ENCODE data around the gene NTNG1.

NTNG1 gene

DNA sequence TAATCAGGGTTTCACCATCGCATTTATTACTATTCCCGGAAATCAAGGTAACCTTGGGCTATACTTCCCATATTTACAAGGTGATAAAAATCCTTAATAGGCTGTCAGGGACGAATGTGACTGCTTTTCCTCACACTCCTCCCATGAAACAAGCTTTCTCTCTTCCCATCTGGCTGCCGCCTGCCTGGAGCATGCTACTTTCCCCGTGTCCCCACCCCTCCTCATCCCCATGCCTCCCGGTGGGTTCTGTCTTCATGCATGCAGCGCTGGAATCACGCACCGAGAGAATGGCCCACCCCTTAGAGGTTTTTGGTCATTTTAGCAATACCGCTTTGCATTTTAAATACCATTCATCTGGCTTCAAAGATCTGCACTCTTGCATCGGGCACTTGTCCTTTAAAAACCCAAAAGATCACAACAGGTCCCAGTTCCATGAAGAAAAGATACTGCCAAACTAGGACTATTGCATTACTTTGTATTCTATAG is 339.1 kb downstream of the NTNG1 start:
- Mint-ChIP-seq H3K27ac (no peak overlapping the region), H3K9me3 (no peaks in the 10 kb centered on the region), H3K36me3 (ENCODE audit: low read depth) (no peaks in the 10 kb centered on the region), H3K27me3 (peaks cover 26% of the 10 kb centered on the region), H3K4me3 (no peak overlapping the region), H3K4me1 (ENCODE audit: low read depth) (peaks cover 5% of the 10 kb centered on the region)
- intact Hi-C loops (cut with micrococcal nuclease) = no loop called here

- no peak overlapping the region for H3K27ac Mint-ChIP-seq
- peaks cover 5% of the 10 kb centered on the region for H3K4me1 Mint-ChIP-seq (ENCODE audit: low read depth)
- intact Hi-C loops (cut with micrococcal nuclease) = no loop called here
- no peaks in the 10 kb centered on the region for H3K36me3 Mint-ChIP-seq (ENCODE audit: low read depth)
- H3K4me3 Mint-ChIP-seq = no peak overlapping the region
- peaks cover 26% of the 10 kb centered on the region for H3K27me3 Mint-ChIP-seq
- no peaks in the 10 kb centered on the region for H3K9me3 Mint-ChIP-seq
Measured at GRCh38 chr1:107480548-107481415, 339.9 kb downstream of the NTNG1 start.

DNA sequence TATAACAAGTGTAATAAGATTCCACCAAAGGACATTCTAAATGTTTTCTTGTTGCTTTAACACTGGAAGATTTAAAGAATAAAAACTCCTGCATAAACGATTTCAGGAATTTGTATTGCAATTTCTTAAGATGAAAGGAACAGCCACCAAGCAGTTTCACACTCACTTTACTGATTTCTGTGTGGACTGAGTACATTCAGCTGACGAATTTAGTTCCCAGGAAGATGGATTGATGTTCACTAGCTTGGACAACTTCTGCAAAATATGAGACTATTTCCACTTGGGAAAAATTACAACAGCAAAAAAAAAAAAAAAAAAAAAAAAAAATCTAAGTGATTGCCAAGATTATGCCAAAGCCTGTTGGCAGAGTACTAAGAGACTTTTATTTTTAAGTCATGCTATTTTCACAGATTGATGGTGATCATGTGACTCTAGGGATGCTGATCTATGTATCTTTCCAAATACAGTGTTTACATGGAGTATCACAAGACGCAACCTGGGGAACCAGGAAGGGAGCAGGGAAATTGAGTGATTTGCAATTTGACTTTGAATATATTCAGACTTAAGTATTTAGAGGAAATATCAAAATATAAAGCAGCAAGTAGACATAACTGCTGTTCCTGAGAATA is 341.0 kb downstream of the NTNG1 start:
- Mint-ChIP-seq H3K27me3 (peaks cover 26% of the 10 kb centered on the region), H3K27ac (no peak overlapping the region), H3K4me1 (ENCODE audit: low read depth) (peaks cover 5% of the 10 kb centered on the region), H3K9me3 (no peaks in the 10 kb centered on the region), H3K4me3 (no peak overlapping the region), H3K36me3 (ENCODE audit: low read depth) (no peaks in the 10 kb centered on the region)
- intact Hi-C loops (cut with micrococcal nuclease) = no loop called here

DNA sequence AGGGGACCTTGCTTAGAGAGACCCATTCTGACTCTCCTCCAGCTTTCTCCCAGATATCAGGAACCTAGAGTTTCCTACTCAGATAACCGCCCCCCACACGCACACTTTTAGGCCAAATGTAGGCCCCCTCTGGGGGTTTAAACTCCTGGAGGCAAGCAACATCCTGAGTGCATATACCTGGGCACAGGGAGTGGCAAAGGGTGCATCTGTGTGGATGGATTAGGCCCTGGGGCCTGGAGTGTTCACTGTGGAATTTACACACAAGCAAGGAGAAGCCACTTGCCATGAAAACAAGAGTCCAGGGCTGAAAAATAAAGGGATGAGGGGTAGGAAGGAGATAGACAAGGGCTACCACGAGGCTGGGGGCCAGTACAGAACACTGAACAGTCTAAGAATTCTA is 343.1 kb downstream of the NTNG1 start:
- intact Hi-C loops (cut with micrococcal nuclease) = no loop called here
- no peak overlapping the region for H3K4me3 Mint-ChIP-seq
- no peaks in the 10 kb centered on the region for H3K36me3 Mint-ChIP-seq (ENCODE audit: low read depth)
- H3K9me3 Mint-ChIP-seq = no peaks in the 10 kb centered on the region
- H3K27ac Mint-ChIP-seq = no peak overlapping the region
- H3K27me3 Mint-ChIP-seq = peaks cover 28% of the 10 kb centered on the region
- H3K4me1 Mint-ChIP-seq (ENCODE audit: low read depth) = peaks cover 5% of the 10 kb centered on the region

DNA sequence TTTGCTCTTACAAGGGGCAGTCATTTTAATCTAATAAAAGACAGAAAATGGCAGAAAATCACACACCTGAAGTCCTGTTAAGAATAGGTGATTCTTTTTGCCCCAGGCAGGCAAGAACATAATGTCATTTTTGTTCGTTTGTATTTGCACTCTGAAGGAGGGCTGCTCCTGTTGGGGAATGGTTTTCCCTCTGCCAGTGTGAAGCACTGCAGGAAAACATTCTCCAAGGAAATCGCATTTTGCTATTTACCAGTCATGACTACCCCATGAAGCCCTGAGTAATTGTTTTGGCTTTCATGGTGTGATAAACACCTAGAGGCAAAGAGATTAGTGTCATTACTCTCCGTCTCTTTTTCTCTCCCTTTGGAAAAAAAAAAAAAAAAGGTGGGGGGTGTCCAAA is 345.5 kb downstream of the NTNG1 start:
- Mint-ChIP-seq H3K4me3 (no peak overlapping the region), H3K9me3 (no peaks in the 10 kb centered on the region), H3K27ac (no peak overlapping the region), H3K4me1 (ENCODE audit: low read depth) (no peaks in the 10 kb centered on the region), H3K27me3 (peaks cover 9% of the 10 kb centered on the region), H3K36me3 (ENCODE audit: low read depth) (no peaks in the 10 kb centered on the region)
- intact Hi-C loops (cut with micrococcal nuclease) = no loop called here

GRCh38 chr1:107487506-107487905 is 346.7 kb downstream of the NTNG1 start:
- no peak overlapping the region for H3K4me3 Mint-ChIP-seq
- peaks cover 2% of the 10 kb centered on the region for H3K27me3 Mint-ChIP-seq
- H3K36me3 Mint-ChIP-seq (ENCODE audit: low read depth) = no peaks in the 10 kb centered on the region
- H3K9me3 Mint-ChIP-seq = no peaks in the 10 kb centered on the region
- H3K27ac Mint-ChIP-seq = no peak overlapping the region
- intact Hi-C loops (cut with micrococcal nuclease) = no loop called here
- no peaks in the 10 kb centered on the region for H3K4me1 Mint-ChIP-seq (ENCODE audit: low read depth)

DNA sequence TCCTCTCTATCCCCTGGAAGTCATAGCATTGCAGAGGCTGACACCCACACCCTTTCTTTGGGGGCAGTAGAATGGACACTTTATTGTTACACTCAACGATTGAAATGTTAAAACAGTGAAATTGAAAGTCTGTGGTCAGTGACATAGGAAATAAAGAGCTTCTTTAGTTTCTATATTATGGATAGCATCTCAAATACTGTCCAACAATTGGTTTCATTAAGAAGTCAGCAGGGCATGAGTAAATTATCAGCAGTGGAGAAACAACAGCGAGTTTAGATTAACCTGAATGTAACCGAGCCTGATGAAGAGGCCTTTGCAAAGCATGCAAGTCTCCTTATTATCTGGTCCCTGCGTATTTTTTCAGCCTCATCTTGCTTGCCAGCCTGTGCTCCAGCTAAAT is 350.7 kb downstream of the NTNG1 start:
- H3K4me1 Mint-ChIP-seq (ENCODE audit: low read depth) = no peaks in the 10 kb centered on the region
- peaks cover 2% of the 10 kb centered on the region for H3K27me3 Mint-ChIP-seq
- intact Hi-C loops (cut with micrococcal nuclease) = no loop called here
- no peak overlapping the region for H3K4me3 Mint-ChIP-seq
- no peaks in the 10 kb centered on the region for H3K9me3 Mint-ChIP-seq
- no peaks in the 10 kb centered on the region for H3K36me3 Mint-ChIP-seq (ENCODE audit: low read depth)
- no peak overlapping the region for H3K27ac Mint-ChIP-seq

- no peak overlapping the region for H3K4me3 Mint-ChIP-seq
- H3K9me3 Mint-ChIP-seq = no peaks in the 10 kb centered on the region
- H3K4me1 Mint-ChIP-seq (ENCODE audit: low read depth) = no peaks in the 10 kb centered on the region
- H3K36me3 Mint-ChIP-seq (ENCODE audit: low read depth) = no peaks in the 10 kb centered on the region
- intact Hi-C loops (cut with micrococcal nuclease) = no loop called here
- H3K27me3 Mint-ChIP-seq = peaks cover 2% of the 10 kb centered on the region
- H3K27ac Mint-ChIP-seq = no peak overlapping the region
Measured at GRCh38 chr1:107493111-107493716, 352.4 kb downstream of the NTNG1 start.

DNA sequence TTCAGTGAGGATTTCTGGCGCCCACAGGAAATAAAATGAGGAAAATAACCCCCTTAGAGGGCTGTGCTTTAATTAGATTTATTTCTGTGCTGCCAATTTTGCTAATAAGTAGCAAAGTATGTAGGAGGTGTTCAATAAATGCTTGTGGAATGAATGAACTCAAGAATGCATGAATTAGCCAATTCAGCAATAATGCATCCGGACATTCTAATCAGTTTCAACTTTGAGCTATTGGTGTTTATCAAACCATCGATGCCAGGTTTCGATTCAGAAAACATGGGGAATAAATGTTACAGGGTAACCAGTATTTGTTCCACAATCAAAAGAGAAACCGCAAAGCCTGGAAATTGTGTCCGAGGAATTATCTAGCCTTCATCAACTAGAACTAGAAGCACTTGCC is 353.2 kb downstream of the NTNG1 start:
- no peaks in the 10 kb centered on the region for H3K36me3 Mint-ChIP-seq (ENCODE audit: low read depth)
- no peak overlapping the region for H3K4me3 Mint-ChIP-seq
- no peaks in the 10 kb centered on the region for H3K4me1 Mint-ChIP-seq (ENCODE audit: low read depth)
- no peaks in the 10 kb centered on the region for H3K27me3 Mint-ChIP-seq
- H3K9me3 Mint-ChIP-seq = no peaks in the 10 kb centered on the region
- intact Hi-C loops (cut with micrococcal nuclease) = no loop called here
- H3K27ac Mint-ChIP-seq = no peak overlapping the region

DNA sequence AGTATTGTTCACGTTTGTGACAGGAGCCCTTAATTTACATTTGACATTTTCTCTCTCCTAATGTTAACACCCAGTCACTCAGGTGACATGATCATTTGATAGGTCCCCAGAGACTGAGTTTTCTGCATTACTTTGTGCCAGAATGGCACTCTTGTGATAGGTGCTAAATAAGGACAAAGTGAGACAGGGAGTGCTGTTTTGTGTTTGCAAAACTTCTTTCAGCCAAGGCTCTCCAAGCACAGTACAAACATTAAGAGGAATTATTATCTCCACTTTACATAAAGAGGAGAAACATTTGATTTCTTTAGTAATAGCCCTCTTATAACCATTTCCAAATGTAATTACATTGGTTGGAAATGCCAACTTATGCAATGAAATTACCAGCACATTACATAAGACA is 355.2 kb downstream of the NTNG1 start:
- intact Hi-C loops (cut with micrococcal nuclease) = no loop called here
- H3K4me1 Mint-ChIP-seq (ENCODE audit: low read depth) = no peaks in the 10 kb centered on the region
- H3K9me3 Mint-ChIP-seq = no peaks in the 10 kb centered on the region
- no peaks in the 10 kb centered on the region for H3K36me3 Mint-ChIP-seq (ENCODE audit: low read depth)
- H3K27ac Mint-ChIP-seq = no peak overlapping the region
- H3K27me3 Mint-ChIP-seq = no peaks in the 10 kb centered on the region
- H3K4me3 Mint-ChIP-seq = no peak overlapping the region

DNA sequence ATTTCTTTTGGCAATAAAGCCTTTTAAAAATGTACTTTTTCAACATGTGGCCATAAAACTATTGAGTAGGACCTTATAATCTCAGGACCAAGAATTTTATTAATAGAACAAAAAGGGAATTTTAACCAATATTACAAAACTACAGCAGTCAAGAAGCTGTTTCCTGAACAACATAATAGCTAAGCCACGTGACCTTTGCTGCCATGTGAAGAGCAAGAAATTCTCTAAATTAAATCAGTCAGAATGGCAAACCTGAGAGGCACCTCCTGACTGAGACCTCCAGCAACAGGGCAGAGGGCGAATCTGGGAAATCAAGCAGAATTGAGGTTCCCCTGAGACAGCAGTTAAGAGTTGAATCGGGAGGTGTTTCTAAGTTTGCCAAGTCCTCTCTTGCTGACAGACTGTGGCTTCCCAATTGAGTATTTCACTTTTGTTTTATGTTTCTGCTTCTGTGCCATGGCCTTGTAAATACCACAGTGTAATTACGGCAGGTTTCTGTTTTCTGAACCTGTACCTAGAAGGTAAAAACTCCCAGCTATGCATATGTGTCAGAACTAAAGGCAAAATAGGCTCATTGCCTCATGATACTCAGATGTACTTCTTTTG is 358.4 kb downstream of the NTNG1 start:
- Mint-ChIP-seq H3K4me1 (ENCODE audit: low read depth) (no peaks in the 10 kb centered on the region), H3K27ac (no peak overlapping the region), H3K27me3 (no peaks in the 10 kb centered on the region), H3K9me3 (no peaks in the 10 kb centered on the region), H3K36me3 (ENCODE audit: low read depth) (no peaks in the 10 kb centered on the region), H3K4me3 (no peak overlapping the region)
- intact Hi-C loops (cut with micrococcal nuclease) = no loop called here

DNA sequence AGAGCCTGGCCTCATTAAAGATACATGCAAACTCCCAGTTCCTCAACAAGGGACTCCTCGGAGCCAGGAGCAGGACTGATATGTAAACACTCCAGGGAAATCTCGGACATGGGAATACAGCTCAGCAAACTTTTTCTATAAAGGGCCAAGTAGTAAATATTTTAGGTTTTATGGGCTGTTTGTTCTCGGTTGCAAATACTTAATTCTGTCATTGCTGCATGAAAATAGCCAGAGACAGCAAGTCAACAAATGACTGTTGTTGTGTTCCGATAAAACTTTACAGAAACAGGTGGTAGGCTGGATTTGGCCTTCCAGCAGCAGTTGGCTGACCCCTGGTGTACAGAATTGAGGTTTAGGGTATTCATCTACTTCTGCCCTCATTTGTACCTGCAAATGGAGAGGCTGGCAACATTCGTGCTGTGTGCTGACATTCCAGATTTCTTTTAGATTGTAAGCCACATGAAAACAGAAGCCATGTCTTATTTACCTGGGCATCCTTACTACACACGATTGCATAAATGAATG is 360.3 kb downstream of the NTNG1 start:
- Mint-ChIP-seq H3K4me1 (ENCODE audit: low read depth) (no peaks in the 10 kb centered on the region), H3K4me3 (no peak overlapping the region), H3K36me3 (ENCODE audit: low read depth) (no peaks in the 10 kb centered on the region), H3K27ac (no peak overlapping the region), H3K27me3 (no peaks in the 10 kb centered on the region), H3K9me3 (no peaks in the 10 kb centered on the region)
- intact Hi-C loops (cut with micrococcal nuclease) = no loop called here

GRCh38 chr1:107510347-107510746 is 369.5 kb downstream of the NTNG1 start:
- no peaks in the 10 kb centered on the region for H3K36me3 Mint-ChIP-seq (ENCODE audit: low read depth)
- H3K27ac Mint-ChIP-seq = no peak overlapping the region
- intact Hi-C loops (cut with micrococcal nuclease) = no loop called here
- H3K4me1 Mint-ChIP-seq (ENCODE audit: low read depth) = no peaks in the 10 kb centered on the region
- H3K27me3 Mint-ChIP-seq = no peaks in the 10 kb centered on the region
- peaks cover 10% of the 10 kb centered on the region for H3K9me3 Mint-ChIP-seq
- H3K4me3 Mint-ChIP-seq = no peak overlapping the region

GRCh38 chr1:107512836-107513235 is 372.0 kb downstream of the NTNG1 start:
- Mint-ChIP-seq H3K36me3 (ENCODE audit: low read depth) (no peaks in the 10 kb centered on the region), H3K4me3 (no peak overlapping the region), H3K27ac (no peak overlapping the region), H3K4me1 (ENCODE audit: low read depth) (no peaks in the 10 kb centered on the region), H3K9me3 (peaks cover 10% of the 10 kb centered on the region), H3K27me3 (no peaks in the 10 kb centered on the region)
- intact Hi-C loops (cut with micrococcal nuclease) = no loop called here

All from dendritic cell treated with granulocyte-macrophage colony-stimulating factor and Interleukin-4, amounts not matched to agents 40 ng/mL and 50 ng/mL, for 4 days (primary cell).